ENCODE results near the gene LYAR. TPM values are rescaled to one million over a fixed set of nuclear protein-coding genes. Genes with fewer than 3 reads are reported as not detected.

The LYAR gene
- total and polyA plus RNA-seq, 2 of the 13 experiments (the other 11 are each of a cell fraction or from before 2014, with no cell fraction given), result 7.8 to 94.2 TPM

DNA sequence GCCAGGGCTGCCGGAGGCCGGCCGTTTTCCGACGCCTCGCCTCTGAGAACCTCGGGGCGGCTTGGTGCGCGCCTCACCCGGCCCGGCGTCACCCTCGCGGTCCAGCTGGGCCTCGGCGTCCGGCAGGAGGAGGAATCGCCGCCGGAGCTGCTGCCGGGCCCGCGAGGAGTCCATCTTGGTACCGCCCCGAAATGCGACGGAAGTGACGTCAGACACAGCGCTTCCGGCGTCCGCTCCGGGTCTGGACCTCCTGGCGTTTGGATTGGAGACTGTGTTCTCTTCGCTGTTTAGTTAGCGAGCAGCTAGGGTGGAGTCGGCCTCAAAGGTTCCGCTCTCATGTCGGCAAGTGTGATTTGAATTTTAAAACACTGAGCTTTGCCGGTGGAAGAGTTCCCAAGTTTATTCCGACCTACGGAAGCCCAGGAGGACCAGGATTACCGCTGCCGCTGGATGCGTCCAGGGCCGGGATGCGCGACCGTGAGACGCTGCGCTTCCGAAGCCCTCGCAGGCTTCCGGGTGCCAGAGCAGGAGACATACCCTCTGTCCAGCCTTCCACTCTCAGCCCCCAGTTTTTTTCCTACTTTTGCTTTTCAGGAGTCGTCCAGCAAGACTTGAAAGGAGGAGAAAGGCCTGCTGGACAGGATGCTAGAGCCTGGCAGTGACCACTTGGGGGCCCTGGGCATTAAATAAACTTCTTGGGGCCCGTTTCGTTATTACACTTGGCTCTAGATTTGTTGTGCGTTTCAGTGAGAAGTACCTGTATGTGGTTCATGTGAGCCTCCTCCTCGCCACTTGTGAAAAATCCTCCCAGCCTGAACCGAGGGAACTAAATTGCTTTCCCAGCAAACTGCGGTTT lies 41.7 kb downstream of the LYAR start, which contains the start of gene TMEM128 (continued):
- TF ChIP-seq POGK (CRISPR knock-in tag; conservative IDR thresholded peaks at IDR 0.05), result peak; percentile 85; the same call in 1 of the 2 replicates
- TF ChIP-seq, protein P1, sequence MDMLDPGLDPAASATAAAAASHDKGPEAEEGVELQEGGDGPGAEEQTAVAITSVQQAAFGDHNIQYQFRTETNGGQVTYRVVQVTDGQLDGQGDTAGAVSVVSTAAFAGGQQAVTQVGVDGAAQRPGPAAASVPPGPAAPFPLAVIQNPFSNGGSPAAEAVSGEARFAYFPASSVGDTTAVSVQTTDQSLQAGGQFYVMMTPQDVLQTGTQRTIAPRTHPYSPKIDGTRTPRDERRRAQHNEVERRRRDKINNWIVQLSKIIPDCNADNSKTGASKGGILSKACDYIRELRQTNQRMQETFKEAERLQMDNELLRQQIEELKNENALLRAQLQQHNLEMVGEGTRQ (IDR thresholded peaks at IDR 0.05; ENCODE audit: low read depth, low read length), result no peak
- TF ChIP-seq, protein P1 (CRISPR knock-in tag; IDR thresholded peaks at IDR 0.05; ENCODE audit: borderline replicate concordance), result no peak
- TF ChIP-seq, protein P2, sequence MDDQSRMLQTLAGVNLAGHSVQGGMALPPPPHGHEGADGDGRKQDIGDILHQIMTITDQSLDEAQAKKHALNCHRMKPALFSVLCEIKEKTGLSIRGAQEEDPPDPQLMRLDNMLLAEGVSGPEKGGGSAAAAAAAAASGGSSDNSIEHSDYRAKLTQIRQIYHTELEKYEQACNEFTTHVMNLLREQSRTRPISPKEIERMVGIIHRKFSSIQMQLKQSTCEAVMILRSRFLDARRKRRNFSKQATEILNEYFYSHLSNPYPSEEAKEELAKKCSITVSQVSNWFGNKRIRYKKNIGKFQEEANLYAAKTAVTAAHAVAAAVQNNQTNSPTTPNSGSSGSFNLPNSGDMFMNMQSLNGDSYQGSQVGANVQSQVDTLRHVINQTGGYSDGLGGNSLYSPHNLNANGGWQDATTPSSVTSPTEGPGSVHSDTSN (CRISPR knock-in tag; IDR thresholded peaks at IDR 0.05; ENCODE audit: borderline replicate concordance), result 0 out of 2 replicates have a peak, but pooled peaks have one; percentile 10
- TF ChIP-seq ZNF776 (CRISPR knock-in tag; IDR thresholded peaks at IDR 0.05), result peak; percentile 49; the same call in 1 of the 2 replicates
- TF ChIP-seq ZKSCAN8 (CRISPR knock-in tag; IDR thresholded peaks at IDR 0.05; ENCODE audit: borderline replicate concordance), result no peak
- no peak for TF ChIP-seq ZNF280D (CRISPR knock-in tag; IDR thresholded peaks at IDR 0.05)
- TF ChIP-seq ZNF253 (CRISPR knock-in tag; IDR thresholded peaks at IDR 0.05; ENCODE audit: borderline replicate concordance), result no peak
- TF ChIP-seq, protein P3, sequence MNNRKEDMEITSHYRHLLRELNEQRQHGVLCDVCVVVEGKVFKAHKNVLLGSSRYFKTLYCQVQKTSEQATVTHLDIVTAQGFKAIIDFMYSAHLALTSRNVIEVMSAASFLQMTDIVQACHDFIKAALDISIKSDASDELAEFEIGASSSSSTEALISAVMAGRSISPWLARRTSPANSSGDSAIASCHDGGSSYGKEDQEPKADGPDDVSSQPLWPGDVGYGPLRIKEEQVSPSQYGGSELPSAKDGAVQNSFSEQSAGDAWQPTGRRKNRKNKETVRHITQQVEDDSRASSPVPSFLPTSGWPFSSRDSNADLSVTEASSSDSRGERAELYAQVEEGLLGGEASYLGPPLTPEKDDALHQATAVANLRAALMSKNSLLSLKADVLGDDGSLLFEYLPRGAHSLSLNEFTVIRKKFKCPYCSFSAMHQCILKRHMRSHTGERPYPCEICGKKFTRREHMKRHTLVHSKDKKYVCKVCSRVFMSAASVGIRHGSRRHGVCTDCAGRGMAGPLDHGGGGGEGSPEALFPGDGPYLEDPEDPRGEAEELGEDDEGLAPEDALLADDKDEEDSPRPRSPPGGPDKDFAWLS (CRISPR knock-in tag; IDR thresholded peaks at IDR 0.05; ENCODE audit: borderline replicate concordance), result 0 out of 2 replicates have a peak, but pooled peaks have one; percentile 34
- peak; percentile 81 for TF ChIP-seq HOXA5 (CRISPR knock-in tag; IDR thresholded peaks at IDR 0.05)
- TF ChIP-seq SMC3 (IDR thresholded peaks at IDR 0.05; ENCODE audit: low read length), result no peak
- TF ChIP-seq ZNF652 (CRISPR knock-in tag; IDR thresholded peaks at IDR 0.05; ENCODE audit: borderline replicate concordance, low read depth), result no peak
- TF ChIP-seq, protein P4, sequence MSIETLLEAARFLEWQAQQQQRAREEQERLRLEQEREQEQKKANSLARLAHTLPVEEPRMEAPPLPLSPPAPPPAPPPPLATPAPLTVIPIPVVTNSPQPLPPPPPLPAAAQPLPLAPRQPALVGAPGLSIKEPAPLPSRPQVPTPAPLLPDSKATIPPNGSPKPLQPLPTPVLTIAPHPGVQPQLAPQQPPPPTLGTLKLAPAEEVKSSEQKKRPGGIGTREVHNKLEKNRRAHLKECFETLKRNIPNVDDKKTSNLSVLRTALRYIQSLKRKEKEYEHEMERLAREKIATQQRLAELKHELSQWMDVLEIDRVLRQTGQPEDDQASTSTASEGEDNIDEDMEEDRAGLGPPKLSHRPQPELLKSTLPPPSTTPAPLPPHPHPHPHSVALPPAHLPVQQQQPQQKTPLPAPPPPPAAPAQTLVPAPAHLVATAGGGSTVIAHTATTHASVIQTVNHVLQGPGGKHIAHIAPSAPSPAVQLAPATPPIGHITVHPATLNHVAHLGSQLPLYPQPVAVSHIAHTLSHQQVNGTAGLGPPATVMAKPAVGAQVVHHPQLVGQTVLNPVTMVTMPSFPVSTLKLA (IDR thresholded peaks at IDR 0.05), result no peak
- peak; percentile 60 for TF ChIP-seq ZNF431 (CRISPR knock-in tag; IDR thresholded peaks at IDR 0.05; ENCODE audit: borderline replicate concordance, low read depth)
- no peak for TF ChIP-seq NFE2 (CRISPR knock-in tag; IDR thresholded peaks at IDR 0.05)
- TF ChIP-seq CCAR2 (optimal IDR thresholded peaks at IDR 0.05; ENCODE audit: low read depth, low read length), result no peak

Data from HepG2 (cell line).